Activated CD4-positive, alpha-beta T cell treated with anti-CD3 and anti-CD28 coated beads, Interleukin-2, amount 50 U/mL, for 16 hours (primary cell): ENCODE measurements around the gene KLF13.
"Not testable (repeated sequence)": the region's sequence is repeated elsewhere in the genome, so short reads cannot be mapped to it uniquely, and the experiment has no call there.

Source experiments
- DNase-seq: peaks from one replicate; pipeline ENCODE4 v3.0.0-alpha.2; 2020

KLF13 gene

DNA sequence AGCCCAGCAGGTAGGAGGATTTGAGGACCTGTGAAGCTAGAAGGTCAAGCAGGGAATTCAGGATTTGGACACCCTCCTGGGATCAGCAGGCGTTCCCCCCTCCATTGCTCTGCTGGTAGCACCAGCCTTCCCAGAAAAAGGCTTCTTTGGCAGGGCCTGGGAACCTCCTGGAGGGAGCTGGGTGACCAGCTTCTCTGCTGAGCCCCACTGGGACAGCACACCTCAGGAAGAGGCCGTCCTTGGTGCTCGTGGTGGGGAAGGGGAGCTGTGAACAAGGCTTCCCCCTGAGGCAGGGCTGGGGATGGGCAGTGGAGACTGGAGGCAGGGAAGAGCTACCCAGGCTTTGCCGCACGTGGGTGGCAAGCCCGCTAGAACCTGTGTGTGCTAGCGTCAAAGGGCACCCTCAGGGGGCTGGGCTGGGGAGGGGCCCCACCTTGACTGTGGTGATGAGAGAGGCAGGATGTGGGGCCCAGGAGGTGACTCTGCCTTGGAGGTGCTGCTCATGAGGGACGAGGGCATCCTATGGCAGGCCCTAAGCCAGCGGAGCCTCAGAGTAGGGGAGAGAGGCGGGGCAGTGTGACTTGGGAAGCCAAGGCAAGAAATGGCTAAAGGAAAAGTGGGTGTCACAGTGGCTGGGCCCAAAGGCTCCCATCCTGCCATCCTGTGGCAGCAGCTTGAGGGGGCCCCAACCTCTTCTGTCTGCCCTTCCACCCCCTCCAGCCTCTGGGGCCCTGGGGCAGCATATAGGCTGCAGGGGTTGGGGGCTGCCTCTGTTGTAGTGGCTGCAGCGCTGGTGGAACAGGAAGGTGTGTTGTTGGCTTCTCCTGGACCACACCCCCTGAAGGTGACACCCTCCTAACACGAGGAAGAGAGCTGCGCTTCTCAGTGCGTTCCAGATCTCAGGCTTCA is 20.7 kb downstream of the KLF13 start:
- DNase-seq = peak; percentile 83

DNA sequence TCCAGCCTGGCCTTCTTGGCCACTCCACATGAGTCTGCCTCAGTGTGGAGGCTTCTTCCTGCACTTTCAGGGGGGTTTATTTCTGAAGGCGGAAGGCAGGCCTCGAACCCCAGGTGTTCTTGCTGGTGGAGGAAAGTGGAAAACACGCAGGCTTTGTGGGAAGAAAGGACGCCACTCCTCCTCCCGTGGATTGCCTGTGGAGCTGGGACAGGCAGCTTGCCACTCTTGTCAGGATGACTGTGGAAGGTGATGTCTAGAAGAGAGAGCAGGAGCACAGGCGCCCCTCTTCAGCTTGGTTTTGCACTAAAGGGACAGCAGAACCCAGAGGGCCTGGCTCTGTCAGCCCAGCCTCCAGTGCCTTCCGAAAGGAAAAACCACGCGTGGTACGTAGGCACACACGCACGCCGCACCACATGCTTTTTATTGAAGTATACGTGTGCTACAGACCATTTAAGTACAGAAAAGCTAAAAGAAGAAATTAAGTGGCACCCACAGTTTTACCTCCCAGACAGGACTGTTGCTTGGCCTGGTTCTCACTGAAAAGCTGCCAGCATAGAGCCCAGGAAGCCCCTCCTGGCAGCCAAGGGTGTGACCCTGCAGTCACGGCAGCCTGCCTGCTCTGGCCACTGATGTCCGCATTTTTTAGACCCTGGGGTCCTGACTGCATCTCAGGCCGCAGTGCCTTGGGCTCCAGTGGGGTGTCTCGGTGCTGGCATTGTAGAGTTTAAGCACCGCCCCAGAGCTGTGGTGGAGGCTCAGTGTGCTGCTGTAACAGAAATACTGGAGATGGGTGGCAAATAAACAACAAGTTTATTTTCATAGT is 21.6 kb downstream of the KLF13 start:
- DNase-seq = no peak

DNA sequence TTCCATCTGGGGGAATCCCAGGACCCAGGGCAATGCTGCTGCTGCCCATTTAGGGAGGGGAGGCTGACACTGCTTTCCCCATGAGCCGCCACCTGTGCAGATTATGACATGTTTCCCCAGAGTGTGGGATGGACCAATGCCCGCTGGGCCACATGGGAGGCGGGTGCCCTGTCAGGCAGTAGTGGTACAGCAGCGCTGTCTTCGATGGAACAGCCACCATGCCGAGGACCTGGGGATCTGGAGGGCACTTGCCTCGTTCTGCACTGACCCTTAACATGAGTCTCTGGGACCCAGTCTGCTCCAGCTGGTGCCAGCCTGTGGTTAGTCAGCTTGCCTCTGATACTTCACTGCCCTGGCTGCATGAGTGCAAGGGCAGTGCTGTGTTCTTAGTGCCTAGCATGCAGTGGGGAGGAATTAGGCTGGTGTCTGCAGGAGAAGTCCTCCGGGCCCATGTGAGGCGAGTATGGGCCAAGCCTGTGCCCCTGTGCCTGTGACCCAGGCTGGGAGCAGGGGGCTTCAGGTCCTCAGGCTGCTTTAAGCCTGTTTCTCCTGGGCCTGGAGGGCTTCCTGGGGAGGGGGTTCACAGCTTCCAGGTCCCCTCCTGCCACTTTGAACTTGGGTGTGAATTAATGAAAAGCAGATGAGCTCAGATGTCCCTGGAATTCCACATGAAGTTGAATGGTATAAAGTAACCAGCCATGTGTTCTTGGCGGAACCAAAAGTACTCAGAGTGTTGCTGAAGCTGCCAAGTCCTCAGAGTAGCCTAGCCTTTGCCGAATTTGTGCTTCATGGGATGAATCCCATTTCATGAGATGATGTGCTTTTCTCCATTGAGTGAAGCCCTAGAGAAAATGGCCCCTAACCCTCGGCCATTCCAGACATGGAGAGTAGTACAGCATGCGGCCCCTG is 22.9 kb downstream of the KLF13 start:
- no peak for DNase-seq

DNA sequence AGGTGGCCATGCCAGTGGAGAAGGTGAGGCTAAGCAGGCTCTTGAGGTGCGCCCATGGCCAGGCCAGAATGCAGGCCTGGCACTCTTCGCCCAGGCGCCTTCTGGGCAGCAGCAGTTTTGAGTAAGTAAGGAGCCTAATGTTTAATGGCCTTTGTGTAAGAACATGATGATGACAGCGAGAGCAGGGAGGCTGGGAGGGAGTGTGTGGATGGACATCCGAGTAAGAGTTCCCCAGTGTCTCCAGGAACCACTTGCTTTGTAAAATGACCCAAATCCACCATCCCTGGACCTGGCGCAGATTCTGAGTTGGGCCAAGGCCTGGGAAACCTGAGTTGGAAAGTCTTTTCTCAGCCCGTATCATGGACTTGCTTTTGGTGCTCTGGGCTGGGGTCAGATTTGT is 24.1 kb downstream of the KLF13 start:
- DNase-seq = no peak

DNA sequence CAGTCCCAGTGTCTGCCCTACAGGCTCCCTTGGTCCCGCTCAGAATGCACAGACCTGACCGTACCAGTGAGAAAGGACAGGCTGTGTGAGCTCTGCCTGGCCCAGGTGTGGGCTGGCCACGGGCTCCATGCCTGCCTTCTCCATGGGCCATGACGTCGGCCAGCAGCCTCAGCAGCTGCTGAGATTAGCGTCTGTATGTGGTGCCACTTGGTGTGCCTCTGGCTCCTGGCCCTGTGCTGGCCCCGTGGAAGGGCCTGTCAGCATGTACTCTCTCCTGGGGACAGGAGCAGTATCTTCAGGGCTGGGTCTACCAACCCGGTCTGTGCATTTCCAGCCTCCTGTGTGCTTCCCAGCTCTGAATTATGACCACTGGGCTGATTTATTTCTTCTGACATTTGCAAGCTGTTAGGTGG is 25.7 kb downstream of the KLF13 start:
- DNase-seq = no peak

DNA sequence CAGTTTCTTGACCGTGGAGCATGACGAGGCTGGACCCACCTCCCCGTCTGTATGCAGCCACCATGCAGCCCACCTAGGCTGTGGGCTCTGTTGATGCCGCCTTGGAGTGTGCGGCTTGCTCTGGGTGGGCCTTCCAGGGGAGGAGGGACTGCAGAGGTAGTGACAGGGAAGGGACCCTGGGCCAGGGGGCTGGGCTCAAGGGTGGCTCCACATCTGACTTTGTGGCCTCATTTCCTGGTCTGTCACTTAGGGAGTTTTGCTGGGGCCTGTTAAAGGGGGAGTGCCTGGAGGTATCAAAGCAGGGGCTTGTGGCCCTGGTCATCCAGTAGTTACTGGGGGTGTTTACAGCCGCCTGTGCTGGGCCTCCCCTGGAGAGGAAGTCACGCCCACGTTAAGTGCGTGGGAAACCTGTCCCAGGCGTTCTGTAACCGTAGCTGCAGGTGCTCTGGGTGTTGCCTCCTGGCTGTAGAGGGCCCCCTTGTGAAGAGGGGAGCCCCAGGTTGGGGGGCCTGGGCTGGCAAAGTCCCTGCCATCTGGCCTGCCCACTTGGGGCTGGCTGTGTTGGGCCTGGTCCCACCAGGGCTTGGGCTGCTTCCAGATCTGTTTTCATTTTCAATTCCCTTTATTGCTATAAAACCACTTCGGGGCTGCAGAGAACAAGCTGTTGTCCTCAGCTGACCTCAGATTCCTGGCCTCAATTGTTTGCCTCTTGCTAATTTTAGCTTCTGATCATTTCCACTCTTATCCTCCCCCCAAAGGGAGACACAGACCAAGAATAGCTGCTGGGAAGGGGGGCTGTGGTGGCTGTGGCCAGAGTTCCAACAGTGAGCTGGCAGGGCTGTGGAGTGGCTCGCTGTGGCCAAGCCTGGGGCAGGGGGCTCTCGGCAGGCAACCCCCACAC is 26.5 kb downstream of the KLF13 start:
- no peak for DNase-seq

DNA sequence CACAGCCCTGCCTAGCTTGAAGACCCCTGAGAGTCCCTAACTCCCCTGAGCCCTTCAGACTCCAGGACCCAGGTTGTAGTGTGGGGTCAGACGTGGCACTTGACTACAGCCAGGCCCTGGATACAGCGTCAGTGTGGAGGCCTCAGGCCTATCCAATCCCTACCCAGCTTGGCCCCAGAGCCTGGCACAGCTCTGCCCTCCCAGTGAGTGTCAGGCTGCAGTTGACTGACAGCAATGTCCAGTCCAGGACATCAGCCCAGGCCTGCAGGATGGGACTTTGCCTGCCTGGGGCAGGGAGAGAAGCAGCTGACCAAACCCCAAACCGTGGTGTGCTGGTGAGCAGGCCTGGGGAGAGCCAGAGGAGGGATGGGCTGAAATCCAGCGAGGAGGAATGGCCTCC is 27.3 kb downstream of the KLF13 start:
- no peak for DNase-seq

DNA sequence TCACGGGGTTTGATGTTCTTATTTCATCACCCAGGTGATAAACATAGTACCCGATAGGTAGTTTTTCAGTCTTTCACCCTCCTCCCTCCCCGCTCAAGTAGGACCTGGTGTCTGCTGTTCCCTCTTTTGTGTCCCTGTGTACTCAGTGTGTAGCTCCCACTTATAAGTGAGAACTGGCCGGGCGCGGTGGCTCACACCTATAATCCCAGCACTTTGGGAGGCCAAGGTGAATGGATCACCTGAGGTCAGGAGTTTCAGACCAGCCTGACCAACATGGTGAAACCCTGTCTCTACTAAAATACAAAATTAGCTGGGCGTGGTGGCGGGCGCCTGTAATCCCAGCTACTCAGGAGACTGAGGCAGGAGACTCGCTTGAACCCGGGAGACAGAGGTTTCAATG is 29.5 kb downstream of the KLF13 start:
- not testable (repeated sequence) for DNase-seq

DNA sequence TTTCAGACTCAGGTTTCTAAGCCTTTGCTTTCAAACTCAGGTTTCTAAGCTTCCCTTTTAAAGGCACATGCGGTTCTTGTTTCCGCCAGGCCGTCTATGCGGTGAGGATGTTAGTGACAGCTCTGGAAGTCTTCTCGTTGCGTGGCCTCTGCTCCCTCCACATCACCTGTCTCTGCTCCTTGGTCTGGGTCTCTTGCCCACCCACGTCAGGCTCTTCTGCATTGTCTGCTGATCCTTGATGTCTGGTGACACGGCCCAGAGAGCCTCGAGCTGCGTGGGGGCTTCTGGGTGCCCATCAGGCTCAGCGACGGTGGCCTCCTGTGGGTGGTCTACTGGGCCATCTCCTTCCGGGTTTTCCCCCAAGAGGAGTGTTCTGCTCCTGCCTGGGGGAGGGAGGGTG is 30.5 kb downstream of the KLF13 start:
- no peak for DNase-seq

DNA sequence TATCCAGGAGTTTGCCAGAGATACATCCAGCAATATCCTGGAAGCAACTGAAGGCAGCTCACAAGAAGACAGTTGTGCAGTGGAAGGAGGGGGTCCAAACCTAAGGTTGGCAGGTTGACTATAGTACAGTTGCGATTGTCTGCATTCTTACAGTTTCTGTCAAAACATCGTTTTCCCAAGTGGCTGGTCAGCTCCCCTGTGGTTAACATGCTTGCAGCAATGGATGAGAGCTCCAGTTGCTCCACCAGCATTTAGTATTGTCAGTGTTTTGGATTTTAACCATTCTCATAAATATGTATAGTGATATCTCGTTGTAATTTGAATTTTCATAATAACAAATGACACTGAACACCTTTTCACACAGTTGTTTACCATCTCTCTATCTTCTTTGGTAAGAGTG is 31.5 kb downstream of the KLF13 start:
- no peak for DNase-seq

DNA sequence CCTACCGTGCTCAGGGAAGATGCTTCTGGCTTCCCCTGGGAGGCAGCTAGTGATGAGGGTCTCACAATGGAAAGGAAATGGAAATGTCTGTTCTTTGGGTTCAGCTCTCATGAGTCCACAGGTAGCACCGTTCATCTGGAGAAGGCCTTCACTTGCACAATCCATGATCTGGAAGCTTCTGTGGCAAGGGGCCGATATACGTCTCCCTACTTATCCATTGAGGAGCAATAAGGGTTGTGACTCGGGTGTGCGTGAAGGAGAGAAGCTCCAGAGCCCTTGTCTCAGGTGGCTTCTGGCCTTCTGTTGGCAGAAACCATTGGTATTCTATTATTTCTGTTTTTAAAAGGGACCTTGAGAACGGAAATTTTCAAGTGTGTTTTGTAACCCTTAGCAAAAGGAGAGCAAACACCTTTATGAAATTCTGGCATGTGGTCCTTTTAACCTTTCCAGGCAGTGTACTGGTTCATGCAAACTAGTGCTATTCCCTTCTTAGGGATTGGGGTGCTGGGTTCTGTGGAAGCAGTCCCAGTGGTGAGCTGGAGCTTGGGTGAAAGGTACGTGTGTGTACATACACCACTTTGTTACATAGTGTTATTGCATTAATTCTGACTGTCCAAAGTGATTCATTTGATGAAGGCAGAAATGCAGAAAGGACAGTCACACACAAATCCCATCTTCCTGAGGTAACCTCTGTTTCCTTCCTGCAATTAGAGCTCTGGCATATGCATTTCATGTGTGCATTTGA is 32.5 kb downstream of the KLF13 start:
- DNase-seq = no peak

DNA sequence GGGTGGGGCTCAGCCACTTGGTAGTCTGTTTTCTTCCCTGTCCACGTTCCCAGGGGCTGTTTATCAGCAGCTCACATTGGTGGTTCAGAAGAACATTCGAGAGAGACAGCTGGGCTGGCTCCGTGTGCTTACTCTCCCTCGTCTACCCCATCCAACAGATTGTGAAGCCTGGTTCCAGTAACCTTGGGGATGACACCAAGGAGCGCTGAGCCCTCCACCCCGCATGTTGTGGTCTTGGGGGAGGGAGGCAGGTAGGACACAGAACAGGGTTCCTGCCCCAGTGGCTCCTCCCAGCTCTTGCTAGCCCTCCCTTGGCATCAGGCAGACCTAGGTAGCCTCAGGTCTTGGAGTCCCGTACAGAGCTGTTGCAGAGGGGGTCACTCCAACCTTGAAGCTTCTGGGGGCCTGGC is 33.1 kb downstream of the KLF13 start:
- DNase-seq = no peak

DNA sequence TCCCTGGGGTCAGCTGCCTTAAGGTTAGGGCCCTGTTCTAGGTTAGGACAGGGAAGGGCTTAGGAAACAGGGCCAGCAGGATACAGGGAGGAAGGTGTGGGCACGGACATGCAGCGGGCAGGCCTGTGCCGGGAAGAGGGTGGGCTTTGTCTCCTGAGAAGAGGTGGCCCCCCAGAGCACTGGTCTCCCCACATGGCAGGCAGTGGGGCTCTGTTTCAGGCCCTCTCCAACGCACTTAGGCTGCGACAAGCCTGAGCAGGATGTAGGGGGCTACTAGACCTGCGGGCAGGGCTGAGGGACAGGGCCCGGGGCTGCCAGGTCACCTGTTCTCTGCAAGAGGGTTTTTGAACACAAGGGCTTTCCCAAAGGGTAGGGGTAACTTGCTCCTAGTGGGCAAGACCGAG is 33.5 kb downstream of the KLF13 start:
- no peak for DNase-seq

DNA sequence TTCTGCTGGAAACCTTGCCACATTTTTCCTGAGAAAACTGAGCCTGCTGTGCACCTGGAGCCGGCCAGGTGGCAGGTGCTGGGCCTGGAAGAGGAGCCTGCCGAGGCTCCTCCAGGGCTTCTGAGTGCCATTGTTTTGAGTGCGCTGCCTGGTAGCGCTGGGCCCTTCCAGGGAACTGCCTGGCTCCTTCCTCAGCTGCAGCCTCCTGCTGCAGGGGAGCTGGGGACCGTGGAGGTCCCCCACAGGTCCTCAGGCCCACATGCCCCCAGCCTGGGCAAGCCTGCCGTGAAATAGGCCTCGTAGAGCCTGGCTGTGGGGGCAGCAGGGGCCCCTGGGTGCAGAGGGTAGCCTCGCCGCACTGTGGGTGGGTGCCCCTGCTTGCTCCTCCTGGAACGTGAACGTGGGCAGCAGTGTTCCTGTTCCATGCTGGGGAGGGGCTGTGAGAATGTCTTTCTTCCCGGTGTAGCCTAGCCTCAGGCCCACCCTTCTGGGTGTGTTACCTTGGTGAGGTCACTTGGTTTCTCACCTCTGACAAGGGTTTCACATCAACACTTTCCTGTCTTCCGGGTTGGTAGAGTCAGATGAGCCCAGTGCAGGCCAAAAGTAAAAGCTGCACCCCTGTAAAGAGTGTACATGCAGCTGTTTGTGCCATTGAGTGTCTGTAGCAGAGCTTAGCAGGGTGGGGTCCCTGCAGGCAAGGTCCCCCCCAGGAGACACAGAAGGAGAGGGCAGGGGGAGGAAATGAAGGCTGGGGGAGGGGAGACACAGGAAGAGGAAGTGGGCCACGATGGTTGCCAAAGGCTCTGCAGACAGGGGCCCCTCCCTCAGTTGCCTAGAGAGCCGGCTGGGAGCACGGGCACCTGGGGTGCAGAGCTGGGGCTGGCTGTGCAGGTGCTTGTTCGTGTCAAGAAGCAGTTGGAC is 34.5 kb downstream of the KLF13 start:
- DNase-seq = peak; percentile 77

DNA sequence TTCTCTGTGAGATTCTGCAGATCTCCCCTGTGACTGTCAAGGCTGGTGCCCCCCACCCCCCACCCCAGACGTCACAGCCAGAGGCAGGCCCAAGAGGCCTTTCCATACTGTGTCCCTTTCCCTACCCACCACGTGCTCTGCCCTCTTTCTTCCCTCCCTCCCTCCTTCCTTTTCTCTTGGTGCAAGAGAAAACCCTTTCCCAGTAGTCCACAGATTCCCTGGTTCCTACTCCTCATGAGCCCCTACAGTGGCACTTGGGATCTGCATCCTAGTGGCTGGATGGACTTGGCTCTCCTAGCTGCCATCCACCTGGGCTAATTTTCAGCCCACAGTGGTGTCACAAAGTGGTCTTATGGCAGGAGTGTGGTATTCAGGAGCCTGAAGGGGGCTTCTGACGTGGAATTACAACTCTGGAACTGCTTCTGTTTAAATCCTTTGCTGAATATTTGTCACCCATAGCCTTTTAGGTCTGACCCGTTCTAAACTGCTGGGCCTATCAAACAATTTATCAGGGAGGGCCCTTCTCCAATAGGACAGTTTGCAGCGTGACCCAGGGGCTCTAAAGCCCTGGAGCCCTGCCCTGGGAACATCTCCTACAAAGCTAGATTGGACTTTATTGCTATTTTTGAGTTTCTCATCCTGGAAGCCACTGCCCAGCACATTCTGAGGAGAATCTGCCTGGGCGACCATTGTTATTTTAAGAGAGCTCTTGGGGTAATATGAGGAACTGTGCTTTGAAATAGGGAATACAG is 35.3 kb downstream of the KLF13 start:
- no peak for DNase-seq

DNA sequence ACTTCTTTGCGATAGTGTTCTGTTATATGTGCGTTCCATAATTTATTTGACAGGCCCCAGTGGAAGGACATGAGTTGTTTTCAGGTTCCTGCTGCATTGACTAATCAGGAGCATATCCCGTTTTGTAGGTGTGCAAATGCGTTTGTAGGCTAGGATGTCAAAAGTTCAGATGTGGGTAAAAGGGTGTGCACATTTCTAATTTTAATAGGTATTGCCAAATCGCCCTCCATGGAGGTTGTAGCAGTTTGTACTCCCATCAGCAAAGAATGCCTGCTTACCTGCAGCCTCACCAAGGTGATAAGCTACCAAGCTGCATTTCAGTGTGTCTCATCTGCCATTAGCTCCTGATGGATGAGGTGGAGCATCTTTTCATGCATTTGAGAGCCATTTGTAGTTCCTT is 36.3 kb downstream of the KLF13 start:
- DNase-seq = no peak

DNA sequence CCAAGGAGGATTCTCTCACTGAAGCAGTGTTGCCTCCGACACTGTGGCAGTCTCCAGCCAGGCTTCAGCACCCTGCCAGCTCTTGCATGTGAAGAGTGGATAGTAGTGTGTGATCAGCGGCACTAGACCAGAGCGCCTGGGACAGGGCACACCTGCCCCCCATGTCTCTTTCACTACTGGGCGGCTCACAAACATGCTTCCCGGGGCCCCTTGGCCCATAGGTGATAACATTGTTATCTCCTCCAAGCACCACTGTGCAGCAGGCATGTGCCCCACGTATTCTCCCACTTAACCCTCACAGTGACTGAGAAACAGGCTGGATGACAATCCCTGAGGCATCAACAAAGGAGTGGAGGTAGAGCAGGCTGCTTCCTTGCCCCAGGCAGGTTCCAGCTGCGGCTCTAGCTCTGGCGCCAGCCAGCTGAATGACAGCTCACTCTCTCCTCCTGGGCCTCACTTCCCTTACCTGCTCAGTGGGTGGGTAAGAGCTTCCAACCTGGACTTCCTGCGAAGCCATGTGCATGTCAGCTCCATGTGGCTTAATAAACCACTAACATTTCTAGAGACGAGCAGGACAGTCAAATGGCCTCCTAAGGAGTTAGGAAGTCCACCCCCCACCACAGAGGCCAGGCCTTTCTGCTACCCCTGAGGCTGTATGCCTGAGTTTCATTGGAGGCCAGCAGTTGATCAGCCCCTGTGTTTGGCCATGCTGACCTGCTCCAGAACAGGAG is 37.8 kb downstream of the KLF13 start:
- DNase-seq = no peak

DNA sequence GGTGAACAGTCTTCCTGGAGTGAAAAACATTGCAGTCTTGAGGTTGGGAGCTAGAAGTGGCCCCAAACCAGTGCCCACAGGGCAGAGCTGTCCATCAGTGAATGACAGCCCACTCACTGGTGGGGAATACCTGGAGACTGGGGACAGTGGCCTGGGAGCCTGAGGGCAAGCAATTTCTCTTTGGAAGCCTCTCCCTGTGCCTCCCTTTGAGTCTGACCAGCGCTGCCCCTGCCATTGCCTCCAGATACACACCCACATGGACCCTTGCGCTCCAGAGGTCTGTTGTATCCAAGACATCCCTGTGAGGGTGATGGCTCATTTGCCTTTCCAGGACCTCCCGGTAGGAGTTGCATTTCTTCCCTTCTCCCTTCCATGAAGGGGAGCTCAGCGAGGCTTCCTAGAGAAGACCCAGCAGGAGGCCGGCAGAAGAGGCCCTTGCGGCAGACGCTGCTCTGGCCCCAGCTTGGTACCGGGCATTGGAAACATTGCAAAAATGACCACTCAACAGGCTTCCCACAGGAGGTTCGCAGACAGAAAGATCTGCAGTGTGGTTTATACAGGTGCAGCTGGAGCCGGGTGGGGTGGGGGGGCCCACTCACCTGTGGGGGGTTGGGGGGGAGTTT is 38.5 kb downstream of the KLF13 start:
- no peak for DNase-seq
